Mesenchymal stem cell (in vitro differentiated cells and primary cell): ENCODE measurements around the gene ETS1.

ENCODE experiments used
- DNase-seq: peaks from one replicate; pipeline ENCODE4 v3.0.0-alpha.2; 2013
- H2AFZ ChIP-seq: one replicate; pipeline ENCODE4 v1.6.1; 2013; ENCODE audit warnings: low read depth, mild to moderate bottlenecking, control low read depth, inconsistent platforms, low read length, moderate library complexity
- H2AK5ac ChIP-seq: 2 replicates; pipeline ENCODE4 v1.6.1; 2013; ENCODE audit warnings: low read length, moderate library complexity, mild to moderate bottlenecking, inconsistent platforms; ENCODE audit not compliant: severe bottlenecking
- H2BK120ac ChIP-seq: one replicate; pipeline ENCODE4 v1.6.1; 2013; ENCODE audit warnings: low read depth, mild to moderate bottlenecking, inconsistent platforms, low read length, moderate library complexity
- H2BK12ac ChIP-seq, 2 experiments: one replicate each; pipeline ENCODE4 v1.6.1; 2013; ENCODE audit warnings: inconsistent platforms in 2 of 2, low read length in 2 of 2, mild to moderate bottlenecking in 2 of 2, moderate library complexity in 2 of 2, control low read depth in 1 of 2
- H2BK15ac ChIP-seq: one replicate; pipeline ENCODE4 v1.6.1; 2013; ENCODE audit warnings: mild to moderate bottlenecking, low read depth, inconsistent platforms; ENCODE audit not compliant: poor library complexity, severe bottlenecking
- H2BK5ac ChIP-seq: 2 replicates; pipeline ENCODE4 v1.6.1; 2013; ENCODE audit warnings: low read depth, mild to moderate bottlenecking, low read length, control low read depth, inconsistent platforms; ENCODE audit not compliant: poor library complexity, severe bottlenecking
- H3K14ac ChIP-seq, 2 experiments: one replicate each; pipeline ENCODE4 v1.6.1; 2013; ENCODE audit warnings: inconsistent platforms in 2 of 2, low read length in 2 of 2, control low read depth in 1 of 2, mild to moderate bottlenecking in 1 of 2, moderate library complexity in 1 of 2
- H3K18ac ChIP-seq, 2 experiments: one replicate each; pipeline ENCODE4 v1.6.1; 2013; ENCODE audit warnings: inconsistent platforms in 2 of 2, low read length in 2 of 2, control low read depth in 1 of 2, low read depth in 1 of 2, mild to moderate bottlenecking in 1 of 2
- H3K23ac ChIP-seq, 2 experiments: one replicate each; pipeline ENCODE4 v1.6.1; 2013; ENCODE audit warnings: inconsistent platforms in 2 of 2, low read length in 2 of 2, mild to moderate bottlenecking in 2 of 2, moderate library complexity in 2 of 2, control low read depth in 1 of 2
- H3K27ac ChIP-seq: 2 replicates; pipeline ENCODE4 v1.5.1; 2013; ENCODE audit warnings: mild to moderate bottlenecking, moderate library complexity, low read length, control low read depth, inconsistent platforms; ENCODE audit not compliant: poor library complexity, severe bottlenecking
- H3K27me3 ChIP-seq, 2 experiments: 2 replicates each; pipeline versions ENCODE4 v1.6.1 to v1.7.0; 2013; ENCODE audit warnings: low read length in 2 of 2, mild to moderate bottlenecking in 2 of 2, moderate library complexity in 2 of 2, control low read depth in 1 of 2, inconsistent platforms in 1 of 2; ENCODE audit not compliant: control insufficient read depth in 1 of 2, insufficient read depth in 1 of 2
- H3K36me3 ChIP-seq, 2 experiments: 2 replicates each; pipeline versions ENCODE4 v1.6.1 to v1.7.0; 2013; ENCODE audit warnings: low read length in 2 of 2, control low read depth in 1 of 2, inconsistent platforms in 1 of 2, low read depth in 1 of 2, mild to moderate bottlenecking in 1 of 2; ENCODE audit not compliant: insufficient read depth in 2 of 2, control insufficient read depth in 1 of 2
- H3K4ac ChIP-seq, 2 experiments: one replicate each; pipeline ENCODE4 v1.6.1; 2013; ENCODE audit warnings: inconsistent platforms in 2 of 2, low read length in 2 of 2, mild to moderate bottlenecking in 2 of 2, moderate library complexity in 2 of 2, control low read depth in 1 of 2, low read depth in 1 of 2
- H3K4me1 ChIP-seq: 2 replicates; pipeline ENCODE4 v1.6.1; 2013; ENCODE audit warnings: low read depth, low read length, control low read depth; ENCODE audit not compliant: control insufficient read depth, insufficient read depth
- H3K4me2 ChIP-seq: 2 replicates; pipeline ENCODE4 v1.6.1; 2013; ENCODE audit warnings: low read length, mild to moderate bottlenecking, inconsistent platforms; ENCODE audit not compliant: poor library complexity, severe bottlenecking
- H3K4me3 ChIP-seq, 2 experiments: 2 replicates each; pipeline versions ENCODE4 v1.5.1 to v1.7.0; 2013; ENCODE audit warnings: low read length in 2 of 2, mild to moderate bottlenecking in 2 of 2, control low read depth in 1 of 2, low read depth in 1 of 2; ENCODE audit not compliant: insufficient read depth in 1 of 2
- H3K79me1 ChIP-seq: replicated peaks from 2 replicates; pipeline ENCODE4 v1.6.1; 2013; ENCODE audit warnings: mild to moderate bottlenecking, control low read depth, low read length, inconsistent platforms; ENCODE audit not compliant: poor library complexity, severe bottlenecking
- H3K9ac ChIP-seq: 2 replicates; pipeline ENCODE4 v1.7.0; 2013; ENCODE audit warnings: mild to moderate bottlenecking, low read length, moderate library complexity
- H3K9me3 ChIP-seq: 2 replicates; pipeline ENCODE4 v1.7.0; 2013; ENCODE audit warnings: mild to moderate bottlenecking, low read length; ENCODE audit not compliant: control insufficient read depth
- H4K8ac ChIP-seq: one replicate; pipeline ENCODE4 v1.6.1; 2013; ENCODE audit warnings: inconsistent platforms, mild to moderate bottlenecking, low read length, moderate library complexity
- H4K91ac ChIP-seq: one replicate; pipeline ENCODE4 v1.6.1; 2013; ENCODE audit warnings: mild to moderate bottlenecking, low read length, inconsistent platforms
- WGBS: methylation state at CpG from one replicate; pipeline ENCODE4 v1.1.7; 2013; ENCODE audit warnings: mixed read lengths; 5-methylcytosine and 5-hydroxymethylcytosine counted together

Gene ETS1

GRCh38 chr11:128480665-128481064 is 106.7 kb downstream of the ETS1 start:
- no peak for DNase-seq
- Histone ChIP-seq H3K9ac (peak overlapping the region; percentile 73), H3K14ac (no peak overlapping the region), H2AK5ac (peak overlapping the region; percentile 21), H2BK5ac (no peak overlapping the region), H3K9me3 (no peaks in the 10 kb centered on the region), H2BK12ac (peak overlapping the region in 1 of 2 experiments; percentile 89), H2BK15ac (peak overlapping the region; percentile 82), H3K4me1 (peaks cover 7% of the 10 kb centered on the region), H3K4ac (peak overlapping the region; percentile 38 to 67), H3K18ac (peak overlapping the region; percentile 37 to 64), H4K8ac (no peak overlapping the region), H3K4me3 (no peak overlapping the region), H2AFZ (no peak overlapping the region), H4K91ac (no peak overlapping the region), H3K23ac (no peak overlapping the region), H2BK120ac (peak overlapping the region; percentile 39), H3K79me1 (peaks cover 30% of the 10 kb centered on the region), H3K27me3 (no peaks in the 10 kb centered on the region), H3K27ac (no peak overlapping the region), H3K4me2 (no peak overlapping the region), H3K36me3 (peaks cover 32 to 79% of the 10 kb centered on the region in 2 experiments)
- 96% methylated on average over 3 of the region's 4 CpGs for WGBS

GRCh38 chr11:128480066-128480465 is 107.3 kb downstream of the ETS1 start:
- H2AFZ ChIP-seq: no peak overlapping the region
- H4K8ac ChIP-seq: peak overlapping the region; percentile 39
- no peak overlapping the region for H3K4me3 ChIP-seq
- H2BK15ac ChIP-seq: no peak overlapping the region
- H3K18ac ChIP-seq: peak overlapping the region in 1 of 2 experiments; percentile 79
- 95% methylated on average over 14 of the region's 14 CpGs for WGBS
- peaks cover 7% of the 10 kb centered on the region for H3K4me1 ChIP-seq
- H3K9me3 ChIP-seq: no peaks in the 10 kb centered on the region
- H3K14ac ChIP-seq: no peak overlapping the region
- H4K91ac ChIP-seq: peak overlapping the region; percentile 70
- no peak overlapping the region for H3K4me2 ChIP-seq
- H3K9ac ChIP-seq: peak overlapping the region; percentile 73
- no peak overlapping the region for H2BK5ac ChIP-seq
- peaks cover 32 to 73% of the 10 kb centered on the region in 2 experiments for H3K36me3 ChIP-seq
- peak overlapping the region in 1 of 2 experiments; percentile 10 for H3K23ac ChIP-seq
- no peak for DNase-seq
- H2AK5ac ChIP-seq: no peak overlapping the region
- peaks cover 28% of the 10 kb centered on the region for H3K79me1 ChIP-seq
- peak overlapping the region; percentile 29 to 38 for H2BK12ac ChIP-seq
- H3K27ac ChIP-seq: no peak overlapping the region
- peak overlapping the region; percentile 39 for H2BK120ac ChIP-seq
- H3K4ac ChIP-seq: peak overlapping the region; percentile 34 to 50
- H3K27me3 ChIP-seq: no peaks in the 10 kb centered on the region

GRCh38 chr11:128479144-128479543 is 108.2 kb downstream of the ETS1 start:
- H3K18ac ChIP-seq: no peak overlapping the region
- peak overlapping the region in 1 of 2 experiments; percentile 26 for H3K4me3 ChIP-seq
- peak overlapping the region; percentile 34 for H3K9ac ChIP-seq
- no peak overlapping the region for H2BK15ac ChIP-seq
- no peaks in the 10 kb centered on the region for H3K9me3 ChIP-seq
- H2BK5ac ChIP-seq: no peak overlapping the region
- DNase-seq: no peak
- H4K8ac ChIP-seq: no peak overlapping the region
- H3K36me3 ChIP-seq: peaks cover 27 to 64% of the 10 kb centered on the region in 2 experiments
- peaks cover 28% of the 10 kb centered on the region for H3K79me1 ChIP-seq
- H2AFZ ChIP-seq: no peak overlapping the region
- H4K91ac ChIP-seq: no peak overlapping the region
- H2AK5ac ChIP-seq: no peak overlapping the region
- H3K27me3 ChIP-seq: no peaks in the 10 kb centered on the region
- no peak overlapping the region for H3K27ac ChIP-seq
- H3K14ac ChIP-seq: no peak overlapping the region
- no peak overlapping the region for H2BK120ac ChIP-seq
- H2BK12ac ChIP-seq: no peak overlapping the region
- H3K23ac ChIP-seq: no peak overlapping the region
- H3K4me1 ChIP-seq: peaks cover 10% of the 10 kb centered on the region
- no peak overlapping the region for H3K4ac ChIP-seq
- H3K4me2 ChIP-seq: no peak overlapping the region

GRCh38 chr11:128478305-128478704 is 109.1 kb downstream of the ETS1 start:
- H3K18ac ChIP-seq: no peak overlapping the region

More at GRCh38 chr11:128478305-128478704, 109.1 kb downstream of the ETS1 start:
- Histone ChIP-seq H3K4me3 (peak overlapping the region in 1 of 2 experiments; percentile 5), H3K9me3 (no peaks in the 10 kb centered on the region), H2BK5ac (no peak overlapping the region), H3K36me3 (peaks cover 26 to 60% of the 10 kb centered on the region in 2 experiments), H2BK12ac (no peak overlapping the region), H3K4me2 (no peak overlapping the region), H2BK15ac (no peak overlapping the region), H3K27ac (no peak overlapping the region), H3K9ac (no peak overlapping the region), H3K14ac (no peak overlapping the region), H3K4me1 (peaks cover 15% of the 10 kb centered on the region), H4K8ac (no peak overlapping the region), H2AK5ac (no peak overlapping the region), H3K4ac (no peak overlapping the region), H3K27me3 (no peaks in the 10 kb centered on the region), H4K91ac (no peak overlapping the region), H3K23ac (no peak overlapping the region), H2BK120ac (no peak overlapping the region), H2AFZ (no peak overlapping the region), H3K79me1 (peaks cover 28% of the 10 kb centered on the region)
- no peak for DNase-seq
